RKO (cell line): ENCODE data around the gene MGMT.

Source experiments
- DNase-seq: peaks from one replicate; pipeline ENCODE4 v3.0.0-alpha.2; 2016; ENCODE audit warnings: low spot score

The MGMT gene

DNA sequence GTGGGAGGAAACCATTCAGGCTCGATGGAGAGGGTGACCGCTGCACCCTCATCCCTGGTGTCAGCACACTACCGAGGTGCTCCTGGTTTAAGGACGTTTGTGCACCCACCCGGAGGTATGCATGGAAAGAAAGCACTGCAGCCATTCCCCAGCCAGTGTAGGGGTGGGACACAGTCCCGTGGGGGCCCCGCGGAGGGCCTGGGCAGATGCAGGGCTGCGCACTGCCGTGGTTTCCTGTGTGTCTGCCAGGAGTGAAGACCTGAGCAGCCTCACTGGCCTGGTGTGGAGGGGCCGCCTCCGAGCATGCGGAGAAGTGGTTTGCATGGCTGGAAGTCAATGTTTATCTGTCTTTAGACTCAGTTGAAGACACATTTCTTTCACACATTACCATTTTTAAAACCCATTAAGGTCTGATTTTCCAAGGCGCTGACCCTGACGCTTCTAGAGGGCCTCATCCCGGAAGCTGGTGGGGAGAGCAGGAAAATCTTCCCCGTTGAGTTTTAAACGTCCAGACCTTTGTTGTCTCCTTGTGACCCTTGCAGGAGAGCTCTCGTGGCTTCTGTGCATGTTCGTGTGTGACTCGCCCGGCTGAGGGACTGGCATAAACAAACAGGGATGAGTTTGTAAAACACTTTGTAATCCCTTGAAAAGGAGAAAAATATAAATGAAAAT is 188.1 kb downstream of the MGMT start:
- DNase-seq, result no peak

DNA sequence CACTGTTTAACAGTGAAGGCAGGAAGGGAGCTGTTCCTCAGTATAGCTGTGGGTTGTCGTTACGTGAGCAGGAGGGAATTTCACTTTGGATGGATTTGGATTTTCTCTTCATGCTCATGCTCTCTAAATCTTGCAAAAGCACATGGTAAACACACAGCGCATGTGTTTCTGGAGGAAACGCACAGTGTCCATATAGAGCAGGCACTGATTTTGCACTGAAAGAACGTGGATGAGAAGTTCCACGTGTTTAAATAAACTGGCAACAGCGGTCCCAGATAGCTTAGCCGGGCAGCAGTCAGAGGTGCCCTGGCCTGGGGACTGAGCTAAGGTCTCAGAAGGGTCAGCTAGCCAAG is 188.6 kb downstream of the MGMT start:
- no peak for DNase-seq

DNA sequence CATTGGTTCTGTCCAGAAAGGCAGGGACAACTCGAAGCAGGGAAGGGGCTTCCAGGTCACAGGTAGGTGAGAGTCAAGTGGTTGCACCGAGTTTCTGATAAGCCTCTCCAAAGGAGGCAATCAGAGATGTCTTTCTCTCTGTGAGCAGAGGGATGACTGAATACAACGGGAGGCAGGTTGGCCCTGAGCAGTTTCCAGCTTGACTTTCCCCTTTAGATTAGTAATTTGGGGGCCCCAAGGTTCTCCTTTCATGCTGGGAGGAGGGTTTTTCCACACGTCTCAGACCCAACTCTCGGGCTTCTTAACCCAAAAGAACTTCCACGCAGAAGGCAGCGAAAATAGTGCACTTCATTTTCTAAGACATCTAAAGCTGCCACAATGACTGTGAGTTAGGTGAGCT is 189.6 kb downstream of the MGMT start:
- DNase-seq, result no peak

DNA sequence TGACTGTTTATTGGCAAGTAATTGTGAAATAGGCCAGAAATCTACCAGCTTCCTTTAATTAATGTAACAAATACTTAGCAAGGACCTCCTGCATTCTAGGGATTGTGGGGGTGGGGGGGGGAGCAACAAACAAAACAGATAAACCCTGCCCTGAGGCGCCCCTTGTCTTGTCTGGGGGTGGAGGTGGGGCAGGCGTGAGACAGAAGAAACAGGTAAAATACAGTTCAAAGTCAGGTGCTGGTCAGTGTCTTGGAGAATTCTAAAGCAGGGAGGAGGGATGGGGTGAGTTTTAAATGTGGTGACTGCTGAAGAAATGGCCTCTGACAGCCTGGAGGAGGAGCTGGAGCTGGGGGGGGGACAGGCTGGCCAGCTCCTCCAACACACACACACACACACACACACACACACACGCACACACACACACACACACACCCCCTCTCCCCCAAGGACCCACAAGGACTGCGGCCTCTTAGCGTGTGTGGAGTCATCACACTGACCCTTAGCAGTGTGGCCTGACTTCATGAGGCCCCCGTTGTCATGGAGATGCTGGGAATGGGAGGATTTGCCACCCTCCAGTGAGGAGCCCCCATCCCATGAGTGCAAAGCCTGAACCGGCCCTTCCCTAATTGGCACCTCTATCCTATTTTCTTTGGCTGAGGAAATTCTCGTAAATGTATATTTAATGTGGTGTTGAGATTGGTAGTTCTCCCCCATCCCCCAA is 190.4 kb downstream of the MGMT start:
- DNase-seq, result no peak

DNA sequence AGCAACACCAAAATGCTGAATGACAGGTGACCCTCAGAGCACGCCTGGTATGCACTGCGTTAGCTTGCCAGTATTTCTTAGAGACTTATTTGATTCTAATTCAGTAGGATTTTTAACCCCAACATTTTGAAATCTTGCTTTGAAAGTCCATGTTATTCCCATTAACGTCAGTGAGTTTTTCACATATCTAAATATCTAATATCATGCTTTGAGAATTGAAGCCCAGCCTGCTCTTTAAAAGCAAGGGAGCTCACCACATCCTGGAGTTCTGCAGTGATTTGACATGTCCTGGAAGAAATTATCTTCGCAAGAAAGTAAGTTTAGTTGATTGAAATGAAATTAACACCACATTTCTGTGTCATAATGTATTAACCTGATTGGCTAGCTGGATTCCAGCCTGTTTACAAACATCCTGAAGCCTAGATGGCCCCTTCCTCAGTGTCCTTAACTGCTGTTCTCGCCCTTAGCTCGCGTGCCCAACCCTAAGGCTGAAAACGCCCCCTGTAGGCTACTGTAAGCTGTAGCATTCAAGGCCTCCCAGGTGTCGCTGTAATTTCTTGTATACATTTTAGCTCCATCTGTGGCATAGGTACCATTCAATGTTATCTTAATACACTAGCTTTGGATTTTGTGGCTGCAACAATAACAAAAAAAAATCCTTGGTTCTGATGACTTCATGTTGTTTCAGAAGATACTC is 191.5 kb downstream of the MGMT start:
- no peak for DNase-seq

DNA sequence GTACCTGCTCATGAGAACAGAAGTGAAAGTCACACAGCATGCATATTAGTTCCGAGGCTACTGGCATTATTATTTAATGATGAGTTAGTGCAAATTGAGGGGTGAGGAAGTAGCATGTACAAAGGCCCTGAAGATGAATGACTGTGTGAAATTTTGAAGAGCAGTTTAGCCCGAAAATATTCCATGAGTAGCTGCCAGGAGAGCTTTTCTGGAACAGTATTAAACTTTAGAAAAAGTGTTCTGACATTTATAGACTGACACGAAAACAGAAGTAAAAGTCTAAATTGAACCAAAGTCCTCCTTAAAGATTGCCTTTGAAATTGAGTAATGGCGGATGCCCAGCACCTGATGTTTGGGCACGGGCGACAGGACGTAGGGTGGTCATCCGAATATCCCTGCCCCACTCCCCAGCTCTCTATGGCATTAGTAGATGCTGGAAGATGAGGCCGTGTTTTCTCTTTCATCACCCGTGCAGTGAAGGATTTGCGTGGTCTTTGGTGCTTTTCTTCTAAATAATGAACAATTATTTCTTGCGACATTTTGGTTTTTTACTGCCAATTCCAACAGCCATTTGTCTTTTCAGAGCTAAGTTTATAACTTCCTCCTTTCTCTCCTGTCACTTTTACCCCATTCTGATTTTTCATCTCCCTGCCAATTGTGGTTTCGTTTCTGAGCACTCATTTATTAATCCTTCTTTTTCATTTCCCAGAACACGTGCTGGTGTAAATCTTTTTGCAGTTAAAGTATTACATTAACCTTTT is 192.6 kb downstream of the MGMT start:
- DNase-seq, result no peak

DNA sequence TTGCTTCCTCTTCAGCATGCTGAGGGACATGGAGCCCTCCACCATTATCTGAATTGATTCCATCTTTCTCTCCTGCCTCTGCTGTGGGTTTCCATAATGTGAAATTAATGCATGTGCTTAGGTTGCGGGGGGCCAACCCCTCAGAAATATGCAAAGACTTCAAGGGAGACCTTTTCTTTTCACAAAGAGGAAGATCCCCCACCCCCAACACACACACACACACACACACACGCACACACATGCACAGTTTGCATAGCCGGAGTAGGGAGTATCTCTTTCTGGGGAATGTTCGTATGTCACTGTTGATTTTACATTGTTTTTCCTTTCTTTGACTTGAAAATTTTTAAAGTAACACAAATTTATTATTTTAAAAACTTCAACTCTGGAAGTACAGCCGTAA is 193.5 kb downstream of the MGMT start:
- no peak for DNase-seq

DNA sequence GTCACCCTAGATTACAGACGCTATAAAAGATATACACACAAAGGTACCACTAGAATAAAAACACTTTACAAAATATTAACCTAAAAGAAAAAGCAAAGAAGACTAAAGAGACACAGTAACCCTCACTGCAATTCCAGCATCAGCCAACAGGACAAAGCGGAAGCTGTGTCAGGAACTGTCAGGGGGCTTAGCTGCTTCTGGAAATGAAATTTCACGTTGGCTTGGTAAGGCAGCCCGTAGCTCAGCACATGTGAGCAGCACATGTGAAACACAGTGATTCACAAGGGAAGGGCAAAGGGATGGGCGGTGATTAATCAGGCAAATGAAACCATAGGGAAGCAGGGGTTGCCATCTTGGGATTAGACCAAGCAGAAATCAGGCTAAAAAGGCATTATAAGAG is 195.4 kb downstream of the MGMT start:
- DNase-seq, result no peak

DNA sequence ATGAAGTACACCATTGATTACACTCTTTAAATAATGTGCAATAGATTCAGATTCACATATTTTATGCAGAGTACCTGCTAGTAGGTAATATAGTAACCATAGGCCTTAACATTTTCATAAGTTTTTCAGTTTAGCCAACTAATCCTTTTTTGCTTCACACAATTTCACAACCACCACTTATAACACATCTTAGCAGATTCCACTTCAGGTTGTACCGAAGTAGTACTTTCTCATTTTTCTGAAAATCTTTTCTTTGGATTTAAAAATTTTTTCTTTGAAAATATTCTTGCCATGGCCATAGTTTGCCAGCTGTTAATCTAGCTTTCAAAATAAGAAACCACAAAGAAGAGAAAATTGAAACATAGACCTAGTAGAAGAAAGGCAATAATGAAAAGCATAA is 203.1 kb downstream of the MGMT start:
- DNase-seq, result no peak

DNA sequence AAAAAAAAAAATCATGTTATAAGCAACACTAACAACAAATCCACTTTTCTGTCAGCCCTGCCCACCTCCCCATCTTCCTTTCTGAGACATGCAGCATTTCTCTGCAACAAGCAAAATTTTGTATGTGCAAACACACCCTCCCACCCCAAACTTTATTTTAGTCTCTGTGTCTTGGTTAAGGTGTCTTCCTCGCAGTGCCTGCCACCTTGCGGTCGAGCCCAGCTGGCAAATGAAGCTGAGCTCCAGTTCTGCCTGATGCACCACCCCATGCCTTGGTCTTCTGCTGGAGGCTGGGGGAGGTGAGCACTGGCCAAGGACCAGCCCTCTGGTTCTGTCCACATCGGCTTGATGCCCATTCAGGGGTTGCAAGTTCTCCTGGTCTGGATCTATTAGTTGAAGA is 206.3 kb downstream of the MGMT start:
- DNase-seq, result no peak

DNA sequence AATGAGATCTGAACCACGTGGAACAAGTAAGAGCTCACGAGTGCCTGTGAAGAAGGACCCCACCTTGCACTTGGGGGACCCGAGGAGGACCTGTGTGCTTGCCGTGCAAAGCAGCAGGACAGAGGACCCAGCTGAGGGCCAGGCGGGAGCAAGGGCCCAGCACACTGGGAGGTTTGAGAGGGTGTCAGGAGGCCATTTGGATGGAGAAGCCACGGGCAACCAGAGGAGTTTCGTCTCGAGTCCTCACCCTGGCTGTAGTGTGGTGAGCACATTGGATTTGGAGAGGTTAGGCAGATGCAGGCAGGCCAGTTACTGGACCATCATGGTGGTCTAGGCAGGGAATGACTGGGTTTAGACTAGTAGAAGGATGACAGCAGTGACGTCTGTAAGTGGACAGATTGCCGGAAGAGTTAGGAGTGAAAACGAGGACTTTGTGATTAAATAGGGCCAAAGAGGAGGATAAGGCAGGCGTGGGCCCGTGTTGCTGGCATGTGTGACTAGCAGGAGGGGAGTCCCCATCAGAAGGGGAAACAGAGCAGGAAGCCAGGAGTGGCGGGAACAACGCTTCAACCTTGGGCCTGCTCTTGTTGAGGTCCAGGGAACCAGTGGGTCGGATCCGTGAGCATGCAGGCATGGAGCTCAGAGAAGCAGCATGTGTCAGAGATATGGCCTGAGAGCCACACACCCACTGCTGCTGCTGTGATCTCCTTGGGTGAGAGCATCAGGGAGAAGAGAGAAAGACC is 208.2 kb downstream of the MGMT start:
- no peak for DNase-seq

DNA sequence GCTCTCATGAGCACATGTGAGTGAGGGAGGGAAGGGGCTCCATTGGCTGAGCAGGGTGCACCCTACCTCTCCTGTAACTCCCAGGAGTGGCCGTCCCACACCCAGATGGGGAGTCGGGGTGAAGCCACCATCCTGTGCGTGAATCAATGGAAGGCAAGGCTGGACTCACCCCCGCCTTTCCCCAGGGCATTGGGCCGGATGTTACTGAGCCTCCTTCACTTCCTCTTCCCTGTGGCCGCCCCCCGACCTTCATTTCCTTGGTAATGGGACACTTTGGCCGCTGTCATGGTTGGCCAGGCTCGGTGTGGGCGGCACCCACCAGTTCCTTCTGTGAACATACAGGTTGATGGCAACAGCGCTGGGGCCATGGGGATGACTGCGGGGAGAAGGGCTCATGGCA is 209.0 kb downstream of the MGMT start:
- DNase-seq, result no peak

DNA sequence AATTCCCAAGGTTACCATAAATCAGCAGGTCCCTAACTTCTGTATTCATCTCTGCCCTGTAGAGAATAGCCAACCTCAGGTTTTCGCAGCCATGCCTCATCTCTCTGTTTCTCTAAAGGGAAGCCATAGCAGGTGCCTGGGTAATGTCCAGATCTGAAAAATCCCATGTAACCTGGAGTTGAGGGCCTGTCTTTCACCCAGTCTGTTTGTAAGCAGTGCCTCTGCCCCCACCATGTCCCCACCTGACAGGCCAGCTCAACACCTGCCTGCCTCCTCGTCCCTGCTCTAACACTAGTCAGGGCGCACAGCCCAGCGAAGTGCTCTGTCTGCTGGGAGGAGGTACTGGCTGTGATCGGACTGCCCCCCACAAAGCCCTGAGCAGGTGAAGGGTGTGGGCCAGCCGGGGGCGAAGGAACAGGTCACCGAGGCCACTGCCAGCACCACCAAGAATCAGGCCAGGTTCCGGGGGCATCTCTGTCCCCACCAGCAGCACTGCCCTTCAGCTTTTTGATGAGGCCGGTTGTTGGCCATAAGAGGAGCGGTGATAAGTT is 210.4 kb downstream of the MGMT start:
- no peak for DNase-seq

DNA sequence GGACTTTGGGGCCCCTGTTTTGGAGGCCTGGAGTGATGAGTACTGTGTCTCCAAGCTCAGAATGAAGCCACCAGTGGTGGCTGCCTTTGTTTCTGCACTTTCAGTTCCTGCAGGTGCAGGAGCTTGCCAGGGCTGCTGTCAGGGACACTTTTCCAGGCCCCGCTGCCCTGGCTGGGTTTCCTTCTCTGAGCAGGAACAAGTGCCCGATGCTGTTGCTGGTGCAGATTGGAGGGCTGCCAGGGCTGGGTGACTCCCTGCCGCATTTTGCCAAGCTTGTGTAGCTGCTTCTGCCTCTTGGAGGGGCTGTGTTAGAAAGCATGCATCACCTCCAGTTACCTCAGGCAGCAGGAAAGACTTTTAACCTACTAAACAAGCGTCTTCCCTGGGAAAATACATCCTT is 211.1 kb downstream of the MGMT start:
- no peak for DNase-seq

DNA sequence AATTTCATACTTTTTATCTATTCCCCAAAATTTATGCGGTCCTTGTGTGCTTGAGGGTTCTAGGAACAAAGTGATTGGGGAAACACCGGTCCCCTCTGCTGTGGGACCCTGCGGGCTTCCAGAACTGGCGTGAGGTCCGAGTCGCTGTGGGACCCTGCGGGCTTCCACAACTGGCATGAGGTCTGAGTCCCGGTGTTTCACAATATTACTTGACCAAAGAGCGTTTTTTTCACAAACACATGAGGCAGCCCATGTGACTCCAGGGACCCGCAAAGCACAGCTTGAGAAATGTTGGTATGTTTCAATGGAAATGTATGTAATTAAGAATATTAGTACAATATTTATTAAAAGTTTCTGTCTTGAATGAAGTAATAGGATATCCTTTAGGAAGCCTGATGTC is 212.2 kb downstream of the MGMT start:
- DNase-seq, result no peak

DNA sequence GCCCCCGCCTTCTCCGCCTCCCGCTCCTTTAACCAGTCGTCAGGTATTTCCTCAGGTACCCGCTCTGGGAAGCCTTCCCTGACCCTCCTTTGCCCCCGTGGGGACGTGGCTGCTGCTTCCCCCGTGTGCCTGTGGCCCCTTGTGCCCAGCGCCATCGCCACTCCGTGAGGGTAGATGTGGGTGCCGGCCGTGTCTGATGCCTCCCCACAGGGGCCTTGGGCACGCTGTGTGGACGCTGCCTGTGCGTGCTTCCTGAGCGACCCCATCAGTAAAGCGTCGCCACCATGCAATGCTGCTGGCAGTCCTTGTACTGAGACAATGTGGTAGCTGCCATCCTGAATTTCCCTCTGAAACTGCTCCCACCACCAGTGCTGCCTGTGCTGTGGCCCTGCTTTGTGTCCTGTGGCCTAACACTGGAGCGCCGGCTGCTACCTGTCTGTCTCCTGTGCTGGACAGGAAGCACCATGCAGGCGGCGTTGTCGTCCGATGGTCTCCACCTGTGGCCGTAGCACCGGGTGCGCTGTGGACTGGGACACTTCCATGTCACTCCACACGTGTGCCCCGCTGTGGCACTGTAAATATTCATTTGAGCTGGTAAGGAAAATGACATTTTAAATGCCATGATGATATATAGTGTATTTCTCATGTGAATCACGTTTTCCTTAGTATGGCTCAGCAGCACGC is 213.8 kb downstream of the MGMT start:
- no peak for DNase-seq

DNA sequence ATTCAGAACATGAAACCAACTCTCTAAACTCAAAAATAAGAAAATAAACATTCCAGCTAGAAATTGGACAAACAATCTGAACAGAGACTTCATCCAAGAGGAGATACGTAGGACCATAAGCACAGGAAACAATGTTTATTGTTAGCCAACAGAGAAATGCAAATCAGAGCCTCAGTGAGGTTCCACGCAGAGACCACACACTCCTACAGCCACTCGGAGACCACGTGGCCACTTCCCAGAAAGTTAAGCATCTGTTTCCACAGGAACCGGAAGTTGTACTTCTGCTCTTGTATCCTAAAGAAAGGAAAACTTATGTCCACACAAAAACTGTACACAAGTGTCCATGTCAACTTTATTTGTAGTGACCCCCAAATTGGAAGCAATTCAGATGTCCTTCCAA is 214.8 kb downstream of the MGMT start:
- no peak for DNase-seq

DNA sequence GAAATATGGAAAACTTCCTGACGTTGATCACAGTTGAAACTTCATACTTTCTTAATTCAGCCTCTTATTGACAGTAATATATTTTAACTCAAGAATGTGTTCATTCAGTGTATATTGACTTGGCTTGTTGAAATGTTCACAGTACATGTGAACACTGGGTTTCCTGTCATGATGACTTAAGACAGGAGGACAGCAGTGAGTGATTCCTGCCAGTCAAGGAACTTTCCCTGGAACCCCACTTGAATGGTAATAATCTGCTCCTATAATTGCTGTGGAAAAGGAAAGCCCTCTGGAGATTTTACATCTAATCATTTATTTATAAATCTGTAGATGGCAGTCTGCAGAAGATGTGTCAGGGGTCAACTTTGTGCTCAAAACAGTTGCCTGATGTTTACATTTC is 216.5 kb downstream of the MGMT start:
- DNase-seq, result no peak

DNA sequence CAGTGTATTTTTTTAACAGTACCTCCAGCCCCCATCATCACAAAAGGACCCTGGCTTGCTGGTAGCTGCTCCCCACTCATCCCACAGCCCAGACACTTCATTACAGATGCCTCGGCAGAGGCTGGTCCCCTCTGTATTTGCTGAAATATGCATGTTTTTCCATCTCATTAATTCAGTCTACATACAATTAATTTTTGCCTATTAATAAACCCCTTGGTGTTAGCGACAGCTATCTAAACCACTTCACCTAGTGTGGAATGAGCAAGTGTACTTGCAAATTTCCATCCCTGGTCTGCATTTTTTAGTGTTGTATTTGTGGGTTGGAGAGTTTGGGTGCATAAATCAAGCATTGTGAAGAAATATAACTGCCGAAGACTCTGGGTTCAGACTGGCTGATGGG is 216.9 kb downstream of the MGMT start:
- no peak for DNase-seq

DNA sequence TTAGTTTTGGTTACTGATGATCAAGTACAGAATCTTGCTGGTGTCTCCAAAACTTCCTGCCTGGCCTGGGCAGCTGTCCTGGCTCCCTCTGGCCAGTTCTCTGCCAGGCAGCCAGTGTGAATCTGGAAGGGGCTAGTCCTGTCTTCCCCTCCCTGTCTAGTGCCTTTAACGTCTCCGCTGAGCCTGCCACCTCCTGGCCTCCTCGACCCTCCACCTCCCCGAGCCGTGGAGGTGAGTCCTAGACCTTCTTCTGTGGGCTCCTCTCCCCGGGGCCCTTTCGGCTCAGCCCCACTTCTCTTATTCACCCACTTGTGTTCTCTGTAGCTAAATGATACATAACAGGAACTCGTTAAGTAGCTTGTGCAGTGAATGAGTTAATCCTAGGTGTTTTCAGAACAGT is 218.2 kb downstream of the MGMT start:
- DNase-seq, result no peak

DNA sequence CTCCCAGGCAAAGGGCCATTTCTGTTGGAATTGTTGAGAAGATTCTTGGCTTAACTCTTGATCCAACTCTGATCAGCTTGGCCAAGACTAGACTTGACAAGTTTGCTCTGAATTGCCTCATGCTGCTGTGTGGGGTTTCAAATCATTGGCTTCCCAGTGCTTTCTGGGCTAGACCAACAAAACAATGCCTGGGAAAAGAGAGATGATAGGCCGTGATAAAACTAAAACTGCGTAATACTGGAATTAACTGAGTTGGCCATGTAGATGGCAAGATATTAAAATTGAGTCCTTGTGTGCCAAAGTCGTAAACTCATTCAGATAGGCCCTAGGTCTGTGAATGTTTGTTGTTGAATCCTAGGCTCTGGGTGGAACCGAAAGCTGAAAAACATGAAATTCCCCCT is 222.6 kb downstream of the MGMT start:
- DNase-seq, result no peak
